Heart right ventricle (tissue), 16 donors: ENCODE results near the gene DST. TPM values are rescaled to one million over a fixed set of nuclear protein-coding genes. Genes with fewer than 3 reads are reported as not detected.

Experiments used
- ATAC-seq, 8 donors: fragments of 200-7000 bp; cut with Tn5 transposase; one replicate each; pipeline ENCODE4 v1.9.1; 2020; ENCODE audit warnings: mild to moderate bottlenecking in 8 of 8, moderate library complexity in 8 of 8, moderate number of reproducible peaks in 1 of 8
- DNase-seq, 2 donors: peaks; one replicate each; pipeline ENCODE4 v3.0.0-alpha.2; 2020
- H3K27ac ChIP-seq, 10 donors: fragments of 200-600 bp; sonication (generic) in 2 of 10; one replicate each; pipeline versions ENCODE4 v1.5.0 to v1.8.0; 2020 to 2022; ENCODE audit warnings: mild to moderate bottlenecking in 3 of 10
- H3K27me3 ChIP-seq, 7 donors: fragments of 200-600 bp; one replicate each; pipeline ENCODE4 v1.8.0; 2021 to 2022; ENCODE audit warnings: mild to moderate bottlenecking in 2 of 7
- H3K36me3 ChIP-seq, 9 donors: fragments of 200-600 bp; sonication (generic) in 1 of 9; one replicate each; pipeline versions ENCODE4 v1.5.0 to v1.8.0; 2020 to 2022; ENCODE audit warnings: mild to moderate bottlenecking in 2 of 9
- H3K4me1 ChIP-seq, 9 donors: fragments of 200-600 bp; sonication (generic) in 1 of 9; one replicate each; pipeline versions ENCODE4 v1.5.0 to v1.8.0; 2020 to 2022; ENCODE audit warnings: mild to moderate bottlenecking in 4 of 9
- H3K4me3 ChIP-seq, 10 donors: fragments of 200-600 bp; sonication (generic) in 2 of 10; one replicate each; pipeline versions ENCODE4 v1.5.0 to v1.8.0; 2020 to 2022; ENCODE audit warnings: mild to moderate bottlenecking in 7 of 10, moderate library complexity in 2 of 10
- H3K9me3 ChIP-seq, 11 donors: fragments of 200-600 bp in 10 of 11; sonication (generic) in 2 of 11; one replicate each; pipeline versions ENCODE4 v1.5.0 to v1.8.0; 2013 to 2022; ENCODE audit warnings: mild to moderate bottlenecking in 2 of 11, control low read depth in 1 of 11, moderate library complexity in 1 of 11
- WGBS, 2 donors: extraction: QIAGEN DNeasy Blood & Tissue Kit; methylation state at CpG; one replicate each; pipeline ENCODE4 v1.1.7; 2013; ENCODE audit warnings: inconsistent platforms in 1 of 2; 5-methylcytosine and 5-hydroxymethylcytosine counted together
- intact Hi-C, 10 donors: fragments of 100-400 bp; cut with DNase I; formaldehyde crosslinking; loops; one replicate each; pipeline versions ENCODE4 v1.11.1 to v1.14.2; 2022
- polyA plus RNA-seq, 2 donors: library from polyadenylated mRNA; stranded (reverse); fragments of 200-250 nt; gene quantifications; one replicate each; pipeline ENCODE4 v1.2.3, GENCODE V29; 2013
- total RNA-seq, 10 donors: library from RNA; stranded (reverse); fragmentation: NEBNext Ultra II Directional in 3 of 10; extraction: Animal tissue kit (Norgen Biotek cat#: 25700) in 3 of 10; gene quantifications; one replicate each; pipeline versions ENCODE4 v1.2.1 to v1.2.4, GENCODE V29; 2021 to 2023
- TF ChIP-seq, protein P1 (sequence below), 9 donors: fragments of 200-600 bp; sonication (generic) in 2 of 9; IDR thresholded peaks; one replicate each; pipeline versions ENCODE4 v1.5.0 to v1.8.0; 2021 to 2022; ENCODE audit warnings: antibody characterized with exemption in 9 of 9, mild to moderate bottlenecking in 5 of 9, moderate library complexity in 1 of 9
- donor health status: Arrhythmogenic right ventricular cardiomyopathy.
- donor health status: ischemic (EF 13 %, LVEDD 7.1; RV severe dilation, severe dysfunction).
- donor health status: healthy with polysubstance abuse.
- donor health status: DM: no; HTN: yes; CAD: no.
- donor health status: DM: no; HTN: no; CAD: no.
- donor health status: ischemic (EF 25% LVEDD 6.9; RV normal size, moderate dysfunction).
- donor health status: ischemic (EF 25% LVEDD 5.7; RV mildly dilated, moderate dysfunction).
- donor health status: healthy.
- donor health status: DM: yes; HTN: yes; CAD: no.
- donor health status: Ischemic cardiomyopathy.
- donor health status: ischemic (EF 35%, LVEDD 5.7; RV mildly dilated, moderate dysfunction).
- donor health status: nonischemic (EF 11% LVEDD 7.7; RV severe dilation, severe dysfunction).
- donor health status: DM: yes; HTN: yes; CAD: no.
- donor health status: PGD.
- donor health status: ischemic (EF 29% LVEDD 5.4; RV normal size, mild dysfunction).
- donor health status: nonischemic (EF 23%, LVEDD 6.1; RV moderate dilation, normal function).

The DST gene
- total and polyA plus RNA-seq, 12 donors = 103 to 619 (median 433) TPM

DNA sequence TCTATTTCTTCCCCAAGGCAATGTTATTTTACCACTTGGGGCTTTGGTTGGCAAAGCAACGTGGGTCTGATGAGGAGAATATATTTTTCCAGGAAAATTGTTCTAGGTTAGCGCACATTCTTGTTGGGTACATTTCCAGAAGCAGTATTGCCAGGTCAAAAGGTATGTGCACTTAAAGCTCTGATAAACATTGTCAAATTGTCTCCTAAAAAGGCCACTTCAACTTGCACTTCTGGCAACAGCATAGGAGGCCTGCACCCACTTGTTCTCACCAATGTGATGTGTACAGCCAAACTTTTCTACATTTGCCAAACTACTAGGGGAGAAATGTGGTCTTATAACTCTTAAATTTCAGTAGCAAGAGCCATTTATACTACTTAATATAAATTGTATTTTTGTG is 197.8 kb downstream of the DST start:
- H3K27me3 ChIP-seq = no peaks in the 10 kb centered on the region
- ATAC-seq = peak in 1 of 8 donors; percentile 75
- no peaks in the 10 kb centered on the region for H3K36me3 ChIP-seq
- peak overlapping the region in 3 of 10 donors; percentile 27 to 60 (median 36) for H3K27ac ChIP-seq
- 50 to 62% methylated on average over 2 of the region's 2 CpGs for WGBS, 2 donors
- intact Hi-C loops = loop anchor here in 1 of 10 donors (10.0 kb wide), 1 partner anchor 60 kb away; no protein-coding TSS in a partner anchor
- TF ChIP-seq, protein P1, sequence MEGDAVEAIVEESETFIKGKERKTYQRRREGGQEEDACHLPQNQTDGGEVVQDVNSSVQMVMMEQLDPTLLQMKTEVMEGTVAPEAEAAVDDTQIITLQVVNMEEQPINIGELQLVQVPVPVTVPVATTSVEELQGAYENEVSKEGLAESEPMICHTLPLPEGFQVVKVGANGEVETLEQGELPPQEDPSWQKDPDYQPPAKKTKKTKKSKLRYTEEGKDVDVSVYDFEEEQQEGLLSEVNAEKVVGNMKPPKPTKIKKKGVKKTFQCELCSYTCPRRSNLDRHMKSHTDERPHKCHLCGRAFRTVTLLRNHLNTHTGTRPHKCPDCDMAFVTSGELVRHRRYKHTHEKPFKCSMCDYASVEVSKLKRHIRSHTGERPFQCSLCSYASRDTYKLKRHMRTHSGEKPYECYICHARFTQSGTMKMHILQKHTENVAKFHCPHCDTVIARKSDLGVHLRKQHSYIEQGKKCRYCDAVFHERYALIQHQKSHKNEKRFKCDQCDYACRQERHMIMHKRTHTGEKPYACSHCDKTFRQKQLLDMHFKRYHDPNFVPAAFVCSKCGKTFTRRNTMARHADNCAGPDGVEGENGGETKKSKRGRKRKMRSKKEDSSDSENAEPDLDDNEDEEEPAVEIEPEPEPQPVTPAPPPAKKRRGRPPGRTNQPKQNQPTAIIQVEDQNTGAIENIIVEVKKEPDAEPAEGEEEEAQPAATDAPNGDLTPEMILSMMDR (IDR thresholded peaks at IDR 0.05) = no peak
- no peak overlapping the region for H3K4me3 ChIP-seq
- DNase-seq = no peak
- peaks cover 0 to 27% (median 17%) of the 10 kb centered on the region in 9 donors for H3K4me1 ChIP-seq
- H3K9me3 ChIP-seq = peaks cover 0 to 5% (median 0%) of the 10 kb centered on the region in 11 donors

DNA sequence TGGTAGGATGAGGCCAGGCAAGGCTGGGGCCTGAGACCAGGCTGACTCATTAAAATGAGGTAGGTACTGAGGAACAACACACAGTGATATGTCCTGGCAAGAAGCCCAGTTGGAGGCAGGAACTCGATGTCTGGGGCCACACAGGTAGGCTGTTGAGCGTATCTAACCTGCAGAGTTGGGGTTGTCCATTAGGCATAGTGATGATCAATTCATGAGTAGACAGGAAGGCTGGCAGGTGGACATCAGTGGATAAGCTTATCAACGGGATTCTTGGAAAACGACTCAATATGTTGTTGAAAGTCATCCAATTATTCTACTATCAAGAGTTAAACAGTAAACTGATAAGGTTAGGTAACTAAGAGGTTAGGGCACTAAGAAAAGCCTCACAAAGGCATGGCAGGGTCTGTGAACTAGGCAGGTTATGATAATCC is 202.1 kb downstream of the DST start:
- peaks cover 0 to 11% (median 4%) of the 10 kb centered on the region in 9 donors for H3K4me1 ChIP-seq
- peaks cover 0 to 15% (median 4%) of the 10 kb centered on the region in 11 donors for H3K9me3 ChIP-seq
- no peak for ATAC-seq
- H3K27me3 ChIP-seq = no peaks in the 10 kb centered on the region
- no peaks in the 10 kb centered on the region for H3K36me3 ChIP-seq
- no peak for DNase-seq
- 50 to 60% methylated on average over 4 of the region's 4 CpGs for WGBS, 2 donors
- intact Hi-C loops = loop anchor here in 1 of 10 donors (10.0 kb wide), 1 partner anchor 56 kb away; no protein-coding TSS in a partner anchor
- TF ChIP-seq, protein P1 (IDR thresholded peaks at IDR 0.05) = no peak
- H3K4me3 ChIP-seq = no peak overlapping the region
- no peak overlapping the region for H3K27ac ChIP-seq

DNA sequence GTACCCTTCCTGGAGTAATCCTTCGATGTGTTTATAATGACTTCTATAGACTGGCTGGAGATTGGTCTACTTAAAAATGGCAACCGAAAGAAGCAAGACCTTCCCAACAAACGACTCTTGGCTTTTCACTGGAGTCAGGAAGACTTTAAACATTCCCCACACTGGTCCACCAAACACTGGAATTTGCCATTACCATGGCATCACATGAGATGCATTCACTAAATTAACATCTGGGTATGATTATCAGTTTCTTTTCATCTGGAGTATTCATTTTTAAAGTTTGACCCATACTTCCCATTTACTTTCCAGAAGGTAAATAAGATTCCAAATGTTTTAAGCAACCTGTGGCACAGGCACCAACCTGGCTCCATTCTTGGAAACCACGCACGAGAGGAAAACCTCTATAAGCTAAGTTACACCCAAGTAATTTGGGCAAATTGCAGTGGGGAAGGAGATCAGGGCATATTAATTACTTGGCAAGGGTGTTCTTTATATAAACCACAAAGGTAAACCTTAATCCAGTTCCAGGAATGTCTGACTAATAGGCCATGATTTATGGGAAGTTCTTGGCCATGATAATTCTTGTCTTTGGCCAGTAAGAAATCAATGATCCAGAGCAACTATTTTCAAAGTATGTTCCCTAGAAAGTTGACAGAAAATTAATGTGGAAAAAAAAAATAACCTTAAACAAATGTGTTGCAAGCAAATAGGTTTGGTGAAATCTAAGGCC is 205.4 kb downstream of the DST start:
- Histone ChIP-seq H3K27me3 (no peaks in the 10 kb centered on the region), H3K9me3 (peaks cover 0 to 25% (median 4%) of the 10 kb centered on the region in 11 donors), H3K4me1 (no peaks in the 10 kb centered on the region), H3K36me3 (no peaks in the 10 kb centered on the region), H3K27ac (no peak overlapping the region), H3K4me3 (no peak overlapping the region)
- ATAC-seq (no peak), DNase-seq (no peak)
- WGBS, 2 donors = 90 to 93% methylated on average over 5 of the region's 5 CpGs
- intact Hi-C loops = no loop called here
- TF ChIP-seq, protein P1 (IDR thresholded peaks at IDR 0.05) = no peak

DNA sequence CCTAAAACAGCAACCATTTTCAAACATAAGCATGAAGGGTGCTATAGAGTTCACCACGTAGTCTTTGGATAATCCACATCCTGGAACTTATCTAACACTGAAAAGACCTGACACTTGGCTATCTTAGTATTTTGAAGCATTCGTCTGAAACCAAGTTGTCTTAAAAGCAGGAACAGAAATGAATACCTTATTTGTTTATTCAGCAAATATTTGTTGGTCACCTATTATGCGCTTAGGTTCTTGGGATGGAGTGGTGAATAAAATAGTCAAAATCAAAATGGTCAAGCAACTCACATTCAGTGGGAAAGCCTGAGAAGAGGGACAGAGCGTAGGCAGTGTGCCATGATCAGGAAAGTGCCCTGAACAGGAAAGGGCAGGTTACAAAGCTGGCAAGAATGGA is 206.9 kb downstream of the DST start:
- WGBS, 2 donors = 79 to 83% methylated on average over 4 of the region's 4 CpGs
- intact Hi-C loops = no loop called here
- DNase-seq (no peak), ATAC-seq (no peak)
- H3K36me3 ChIP-seq = no peaks in the 10 kb centered on the region
- H3K27me3 ChIP-seq = no peaks in the 10 kb centered on the region
- TF ChIP-seq, protein P1 (IDR thresholded peaks at IDR 0.05) = no peak
- no peak overlapping the region for H3K27ac ChIP-seq
- peaks cover 0 to 29% (median 4%) of the 10 kb centered on the region in 11 donors for H3K9me3 ChIP-seq
- H3K4me1 ChIP-seq = no peaks in the 10 kb centered on the region
- H3K4me3 ChIP-seq = no peak overlapping the region
